Heart left ventricle (tissue), 13 donors: ENCODE data around the gene RAI1.

Source experiments
- CTCF ChIP-seq, 12 donors: fragments of 200-600 bp; sonication (generic) in 4 of 12; IDR thresholded peaks; one replicate each; pipeline versions ENCODE4 v1.5.0 to v1.8.0; 2018 to 2022; ENCODE audit warnings: antibody characterized with exemption in 12 of 12, mild to moderate bottlenecking in 5 of 12
- POLR2A ChIP-seq, 2 donors: fragments of 450-650 bp; IDR thresholded peaks; one replicate each; pipeline ENCODE4 v1.6.1; 2017; ENCODE audit warnings: antibody characterized with exemption in 2 of 2, mild to moderate bottlenecking in 2 of 2, moderate library complexity in 2 of 2
- donor health status: ischemic (EF 13 %, LVEDD 7.1; RV severe dilation, severe dysfunction).
- donor health status: DM: no; HTN: yes; CAD: no.
- donor health status: DM: no; HTN: no; CAD: no.
- donor health status: ischemic (EF 25% LVEDD 6.9; RV normal size, moderate dysfunction).
- donor health status: ischemic (EF 25% LVEDD 5.7; RV mildly dilated, moderate dysfunction).
- donor health status: ischemic (EF 35%, LVEDD 5.7; RV mildly dilated, moderate dysfunction).
- donor health status: nonischemic (EF 11% LVEDD 7.7; RV severe dilation, severe dysfunction).
- donor health status: DM: yes; HTN: yes; CAD: no.
- donor health status: PGD.
- donor health status: ischemic (EF 29% LVEDD 5.4; RV normal size, mild dysfunction).
- donor health status: nonischemic (EF 23%, LVEDD 6.1; RV moderate dilation, normal function).

GRCh38 chr17:17780922-17781590, 99.8 kb downstream of the RAI1 start:
- TF ChIP-seq CTCF (IDR thresholded peaks at IDR 0.05) (peak in 2 of 12 donors; percentile 18 to 22), POLR2A (IDR thresholded peaks at IDR 0.05) (no peak)
